Muscle of back (tissue), 11 donors: Measurements from ENCODE around the gene PUS7. TPM values are rescaled to one million over a fixed set of nuclear protein-coding genes. Genes with fewer than 3 reads are reported as not detected.
"Not testable (repeated sequence)": the region's sequence is repeated elsewhere in the genome, so short reads cannot be mapped to it uniquely, and the experiment has no call there.

ENCODE experiments used
- DNase-seq, 3 donors: peaks; one replicate each; pipeline versions ENCODE4 v3.0.0 to v3.0.0-alpha.2; 2013
- polyA plus RNA-seq, 10 donors: library from polyadenylated mRNA; unstranded; fragments of 120-200 nt; gene quantifications; one replicate each; pipeline ENCODE4 v1.2.1, GENCODE V29; 2013; ENCODE audit not compliant: insufficient read length in 10 of 10

The PUS7 gene
- polyA plus RNA-seq, 10 donors: 8.9 to 18.9 (median 13.1) TPM

DNA sequence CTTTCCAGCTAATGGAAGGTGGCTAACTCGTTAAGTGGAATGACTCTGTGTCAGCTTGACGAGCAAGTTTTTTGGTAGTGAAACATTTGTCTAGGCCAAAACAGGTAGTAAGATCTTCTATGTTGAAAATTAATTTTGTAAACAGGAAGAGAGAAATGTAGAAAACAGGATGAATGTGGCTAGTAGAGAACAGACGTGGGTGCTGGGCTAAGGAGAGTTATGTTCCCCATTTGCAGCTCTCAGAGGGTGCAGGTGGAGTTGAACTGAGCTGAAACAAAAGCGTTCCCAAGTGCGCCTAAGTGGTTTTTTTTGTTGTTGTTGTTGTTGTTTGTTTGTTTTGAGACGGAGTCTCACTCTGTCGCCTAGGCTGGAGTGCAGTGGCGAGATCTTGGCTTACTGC is 73.9 kb downstream of the PUS7 start:
- DNase-seq: no peak

- DNase-seq: no peak
Observed at GRCh38 chr7:105444342-105444987, 77.6 kb downstream of the PUS7 start.

GRCh38 chr7:105442214-105442613 is 79.9 kb downstream of the PUS7 start:
- DNase-seq: not testable (repeated sequence)

DNA sequence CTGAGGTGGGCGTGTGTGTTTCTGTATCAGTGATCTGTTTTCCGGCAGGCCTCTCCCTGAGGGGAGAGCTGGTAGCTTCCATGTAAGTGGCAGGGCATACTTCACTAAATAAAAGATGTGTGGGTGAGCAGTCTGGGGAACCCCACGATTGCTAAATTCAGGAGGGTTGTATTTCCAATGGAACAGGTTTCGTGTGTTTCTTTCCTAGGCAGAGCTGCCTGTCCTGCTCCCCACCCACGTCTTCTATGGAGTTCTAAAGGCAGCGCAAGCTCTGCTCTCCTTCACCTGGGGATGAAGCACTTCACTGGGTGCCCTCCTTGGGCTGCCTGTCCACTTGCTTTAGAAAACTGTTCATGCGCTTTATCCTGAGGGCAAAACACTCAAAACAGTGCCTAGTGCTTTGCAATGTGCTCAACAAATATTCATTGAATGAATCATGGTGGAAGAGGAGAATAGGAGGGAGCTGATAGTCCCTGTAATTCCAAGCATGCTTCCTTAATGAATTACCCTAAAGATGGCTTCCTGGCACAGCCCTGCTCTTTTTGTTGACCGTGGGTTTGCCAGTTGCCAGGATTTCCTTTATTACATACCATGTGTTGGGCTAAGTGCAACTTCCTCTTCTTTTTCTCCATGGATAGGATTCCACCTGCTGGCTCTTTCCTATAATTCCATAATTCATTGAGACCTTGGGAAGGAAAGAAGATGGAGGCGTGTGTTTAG is 82.7 kb downstream of the PUS7 start:
- DNase-seq: peak in 1 of 3 donors; percentile 62

DNA sequence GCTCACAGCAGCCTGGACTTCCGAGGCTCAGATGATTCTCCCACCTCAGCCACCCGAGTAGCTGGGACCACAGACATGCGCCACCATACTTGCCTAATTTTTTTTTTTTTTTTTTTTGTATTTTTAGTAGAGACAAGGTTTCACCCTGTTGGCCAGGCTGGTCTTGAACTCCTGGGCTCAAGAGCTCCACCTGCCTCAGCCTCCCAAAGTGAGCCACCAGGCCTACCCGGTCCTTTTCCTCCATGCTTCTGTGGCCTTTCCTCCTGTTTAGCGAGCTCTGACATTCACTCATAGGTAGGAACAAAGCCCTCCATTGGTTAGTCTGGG is 83.3 kb downstream of the PUS7 start:
- DNase-seq: no peak

GRCh38 chr7:105438254-105438653 is 83.8 kb downstream of the PUS7 start:
- DNase-seq: no peak

GRCh38 chr7:105437356-105437755 is 84.7 kb downstream of the PUS7 start:
- not testable (repeated sequence) for DNase-seq

DNA sequence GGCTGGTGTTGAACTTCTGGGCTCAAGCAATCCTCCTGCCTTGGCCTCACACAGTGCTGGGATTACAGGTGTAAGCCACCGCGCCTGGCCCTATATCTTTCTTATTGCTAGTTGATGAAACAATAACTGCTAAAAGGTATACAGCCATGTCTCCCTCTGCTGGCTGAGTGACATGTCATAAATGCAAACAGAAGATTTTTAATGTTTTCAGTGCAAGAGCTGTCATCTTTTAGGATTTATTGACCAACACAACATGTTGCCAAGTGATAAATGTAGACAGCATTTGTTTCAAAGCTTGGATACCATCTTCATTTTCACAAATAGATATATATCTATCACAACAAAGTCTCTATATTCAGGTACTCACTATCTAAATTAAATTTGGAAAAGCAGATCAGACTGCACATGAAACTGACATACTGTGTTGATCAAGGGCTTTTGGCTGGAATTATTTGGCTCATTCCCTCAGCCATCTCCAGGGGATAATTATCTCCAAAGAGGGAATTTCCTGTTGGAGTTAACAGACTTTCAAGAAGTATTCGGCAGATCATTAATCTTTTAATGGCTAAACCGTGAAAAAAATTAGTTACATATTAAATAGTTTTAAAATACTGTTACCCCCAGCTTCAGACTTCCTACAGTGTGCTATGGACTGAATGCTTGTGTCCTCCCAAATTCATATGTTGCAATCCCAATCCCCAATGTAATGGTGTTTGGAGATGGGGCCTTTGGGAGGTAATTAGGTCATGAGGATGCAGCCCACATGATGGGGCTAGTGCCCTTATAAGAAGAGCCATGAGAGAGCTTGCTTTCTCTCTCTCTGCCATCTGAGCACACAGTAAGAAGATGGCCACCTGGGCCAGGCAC is 92.1 kb downstream of the PUS7 start:
- DNase-seq: peak; percentile 45 to 74 (median 46)

DNA sequence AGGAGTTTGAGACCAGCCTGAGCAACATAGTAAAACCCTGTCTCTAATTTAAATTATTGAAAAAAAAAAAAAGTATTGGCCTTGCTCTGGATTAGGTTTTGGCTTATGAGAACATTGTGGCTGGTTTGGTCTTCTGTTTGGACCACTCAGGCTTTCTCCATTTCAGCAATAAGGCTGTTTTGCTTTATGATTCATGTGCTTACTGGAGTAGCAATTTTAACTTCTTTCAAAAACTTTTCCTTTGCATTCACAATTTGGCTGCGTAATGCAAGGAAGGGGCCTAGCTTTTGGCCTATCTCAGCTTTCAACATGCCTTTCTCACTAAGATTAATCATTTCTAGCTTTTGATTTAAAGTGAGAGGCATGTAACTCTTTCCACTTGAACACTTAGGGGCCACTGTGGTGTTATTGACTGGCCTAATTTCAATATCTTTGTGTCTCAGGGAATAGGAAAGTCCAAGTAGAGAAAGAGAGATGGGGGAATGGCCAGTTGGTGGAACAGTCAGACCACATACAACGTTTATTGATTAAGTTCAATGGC is 95.4 kb downstream of the PUS7 start:
- no peak for DNase-seq

- no peak for DNase-seq
Observed at GRCh38 chr7:105423987-105424386, 98.1 kb downstream of the PUS7 start.

GRCh38 chr7:105413887-105414437 is 108.1 kb downstream of the PUS7 start:
- no peak for DNase-seq

DNA sequence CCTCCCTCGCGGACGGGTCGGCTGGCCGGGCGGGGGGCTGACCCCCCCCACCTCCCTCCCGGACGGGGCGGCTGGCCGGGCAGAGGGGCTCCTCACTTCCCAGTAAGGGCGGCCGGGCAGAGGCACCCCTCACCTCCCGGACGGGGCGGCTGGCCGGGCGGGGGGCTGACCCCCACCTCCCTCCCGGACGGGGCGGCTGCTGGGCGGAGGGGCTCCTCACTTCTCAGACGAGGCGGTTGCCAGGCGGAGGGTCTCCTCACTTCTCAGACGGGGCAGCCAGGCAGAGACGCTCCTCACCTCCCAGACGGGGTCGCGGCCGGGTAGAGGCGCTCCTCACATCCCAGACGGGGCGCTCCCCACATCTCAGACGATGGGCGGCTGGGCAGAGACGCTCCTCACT is 111.3 kb downstream of the PUS7 start:
- not testable (repeated sequence) for DNase-seq

- not testable (repeated sequence) for DNase-seq
Observed at GRCh38 chr7:105409775-105410174, 112.3 kb downstream of the PUS7 start.

DNA sequence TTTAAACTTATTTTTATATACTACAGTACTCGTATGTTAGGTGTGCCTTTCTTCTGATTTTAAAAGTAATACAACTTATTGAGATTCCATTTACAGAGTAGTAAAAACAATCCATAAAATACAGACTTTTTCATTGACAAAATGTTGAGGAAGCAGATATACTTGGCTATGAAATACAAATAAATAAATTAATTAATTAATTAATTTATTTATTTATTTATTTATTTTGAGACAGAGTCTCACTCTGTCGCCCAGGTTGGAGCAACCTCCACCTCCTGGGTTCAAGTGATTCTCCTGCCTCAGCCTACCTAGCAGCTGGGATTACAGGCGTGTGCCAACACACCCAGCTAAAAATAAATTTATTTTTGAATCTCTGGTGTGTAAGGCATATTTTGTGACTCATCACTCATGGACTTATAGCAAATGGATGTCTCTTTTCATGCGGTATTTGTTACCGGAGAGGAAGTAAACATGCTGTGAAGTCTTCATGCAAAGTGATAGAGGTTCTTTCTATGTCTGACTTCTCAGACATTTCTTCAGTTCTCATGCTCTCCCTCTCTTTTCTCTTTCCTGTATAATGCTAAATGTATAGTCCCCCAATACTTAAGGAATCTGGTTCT is 113.2 kb downstream of the PUS7 start:
- DNase-seq: no peak

Other genes starting within 250 kb of the PUS7 start
- 10 to 100 TPM; 33.3 to 47.6 (median 38.6) TPM for gene SRPK2, start 133.3 kb downstream of the PUS7 start, polyA plus RNA-seq
- 10 to 100 TPM; 14.9 to 26.9 (median 20.0) TPM for gene RINT1, start 9.9 kb upstream of the PUS7 start, polyA plus RNA-seq
- 1 to 10 TPM in 7 of 10 donors, under 1 TPM in 3; 0.78 to 2.2 (median 1.2) TPM for gene EFCAB10, start 59.2 kb upstream of the PUS7 start, polyA plus RNA-seq